ENCODE results near the gene CRYBG1.

CRYBG1 gene

DNA sequence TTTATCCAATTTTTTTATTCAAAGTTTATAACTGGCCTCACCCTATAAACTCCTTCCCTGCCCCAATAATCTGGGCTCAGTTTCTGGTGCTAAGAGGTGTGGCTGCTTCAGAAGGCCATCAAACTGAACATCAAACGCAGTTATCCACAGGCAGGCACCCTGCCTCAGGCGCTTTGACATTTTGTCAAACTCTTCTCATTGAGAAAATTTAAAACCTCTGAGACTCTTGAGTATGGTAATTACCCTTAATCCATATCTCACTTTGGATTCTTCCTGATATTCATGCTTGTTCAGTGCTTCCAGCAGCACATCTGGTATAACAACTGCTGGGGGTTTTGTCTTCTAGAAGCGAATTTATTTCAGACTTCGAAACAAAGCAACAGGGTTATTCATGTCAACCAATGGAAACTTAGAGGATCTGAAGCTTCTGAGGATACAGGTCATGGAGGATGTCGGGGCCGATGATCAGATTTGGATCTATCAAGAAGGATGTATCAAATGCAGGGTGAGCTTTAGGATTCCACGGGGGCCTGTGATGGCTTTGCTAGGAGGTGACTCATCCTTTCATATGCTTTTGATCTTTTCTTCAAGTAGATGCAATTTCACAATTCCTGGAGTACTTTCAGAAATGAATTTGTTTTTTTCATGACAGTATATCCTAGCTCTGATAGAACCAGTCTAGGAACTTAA, 200.6 kb downstream of the CRYBG1 start:
- Histone ChIP-seq H3K36me3 (no peaks in the 10 kb centered on the region), H3K9me3 (no peaks in the 10 kb centered on the region), H3K4me1 (no peaks in the 10 kb centered on the region), H3K4me3 (ENCODE audit: low read depth, low read length) (no peak overlapping the region), H3K27me3 (no peaks in the 10 kb centered on the region)
- no peak for DNase-seq
- TF ChIP-seq, protein P1, sequence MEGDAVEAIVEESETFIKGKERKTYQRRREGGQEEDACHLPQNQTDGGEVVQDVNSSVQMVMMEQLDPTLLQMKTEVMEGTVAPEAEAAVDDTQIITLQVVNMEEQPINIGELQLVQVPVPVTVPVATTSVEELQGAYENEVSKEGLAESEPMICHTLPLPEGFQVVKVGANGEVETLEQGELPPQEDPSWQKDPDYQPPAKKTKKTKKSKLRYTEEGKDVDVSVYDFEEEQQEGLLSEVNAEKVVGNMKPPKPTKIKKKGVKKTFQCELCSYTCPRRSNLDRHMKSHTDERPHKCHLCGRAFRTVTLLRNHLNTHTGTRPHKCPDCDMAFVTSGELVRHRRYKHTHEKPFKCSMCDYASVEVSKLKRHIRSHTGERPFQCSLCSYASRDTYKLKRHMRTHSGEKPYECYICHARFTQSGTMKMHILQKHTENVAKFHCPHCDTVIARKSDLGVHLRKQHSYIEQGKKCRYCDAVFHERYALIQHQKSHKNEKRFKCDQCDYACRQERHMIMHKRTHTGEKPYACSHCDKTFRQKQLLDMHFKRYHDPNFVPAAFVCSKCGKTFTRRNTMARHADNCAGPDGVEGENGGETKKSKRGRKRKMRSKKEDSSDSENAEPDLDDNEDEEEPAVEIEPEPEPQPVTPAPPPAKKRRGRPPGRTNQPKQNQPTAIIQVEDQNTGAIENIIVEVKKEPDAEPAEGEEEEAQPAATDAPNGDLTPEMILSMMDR (IDR thresholded peaks at IDR 0.05; ENCODE audit: low read depth, low read length): no peak

DNA sequence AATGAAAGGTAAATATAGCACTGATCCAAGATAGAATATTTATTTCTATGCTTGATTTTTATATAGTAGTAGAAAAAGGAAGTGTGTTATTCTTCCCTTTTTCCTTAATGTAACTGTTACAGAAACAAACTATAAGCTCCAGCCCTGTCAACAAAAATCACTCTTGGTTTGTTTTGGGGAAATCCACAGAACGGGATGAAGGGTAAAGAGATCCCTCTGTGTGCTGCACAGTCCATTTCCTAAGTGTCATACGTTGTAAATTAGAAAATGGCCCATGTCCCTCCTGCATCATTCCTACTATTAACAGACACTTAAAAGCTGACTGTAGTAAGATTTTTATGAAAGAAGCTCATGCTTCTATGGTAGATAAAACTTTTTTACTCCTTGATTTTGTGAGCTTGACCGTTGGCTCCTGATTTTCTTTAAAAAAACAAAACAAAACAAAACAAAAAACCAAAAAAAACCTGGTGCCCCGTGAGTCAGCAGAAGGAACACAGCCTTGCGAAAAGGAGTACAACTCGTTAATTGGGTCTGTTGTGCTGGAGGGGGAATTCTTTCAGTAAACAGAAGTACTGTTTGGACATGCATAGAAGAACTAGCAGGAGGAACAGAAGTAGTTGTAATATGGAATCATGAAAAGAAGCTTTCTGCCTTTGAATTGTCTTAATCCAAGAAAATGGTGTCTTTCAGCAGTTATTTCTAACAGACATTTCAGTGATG, 201.3 kb downstream of the CRYBG1 start:
- no peaks in the 10 kb centered on the region for H3K4me1 ChIP-seq
- TF ChIP-seq, protein P1 (IDR thresholded peaks at IDR 0.05; ENCODE audit: low read depth, low read length): no peak
- no peaks in the 10 kb centered on the region for H3K36me3 ChIP-seq
- no peak overlapping the region for H3K4me3 ChIP-seq (ENCODE audit: low read depth, low read length)
- no peak for DNase-seq
- H3K9me3 ChIP-seq: no peaks in the 10 kb centered on the region
- H3K27me3 ChIP-seq: no peaks in the 10 kb centered on the region

DNA sequence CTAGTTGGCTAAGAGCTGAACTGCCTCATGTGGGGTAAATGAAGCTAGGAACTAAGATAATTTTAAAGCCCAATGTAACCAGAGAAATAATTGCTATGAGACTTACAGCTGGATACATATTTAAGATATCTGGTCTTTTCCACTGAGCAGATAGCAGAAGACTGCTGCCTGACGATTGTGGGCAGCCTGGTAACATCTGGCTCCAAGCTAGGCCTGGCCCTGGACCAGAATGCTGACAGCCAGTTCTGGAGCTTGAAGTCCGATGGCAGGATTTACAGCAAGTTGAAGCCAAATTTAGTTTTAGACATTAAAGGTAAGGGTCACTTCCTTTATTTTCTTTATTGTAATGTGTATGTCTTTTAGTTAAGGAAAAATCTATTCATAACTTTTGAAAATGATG, 203.1 kb downstream of the CRYBG1 start:
- Histone ChIP-seq H3K4me1 (no peaks in the 10 kb centered on the region), H3K9me3 (no peaks in the 10 kb centered on the region), H3K36me3 (no peaks in the 10 kb centered on the region), H3K4me3 (ENCODE audit: low read depth, low read length) (no peak overlapping the region), H3K27me3 (no peaks in the 10 kb centered on the region)
- TF ChIP-seq, protein P1 (IDR thresholded peaks at IDR 0.05; ENCODE audit: low read depth, low read length): no peak
- DNase-seq: no peak

DNA sequence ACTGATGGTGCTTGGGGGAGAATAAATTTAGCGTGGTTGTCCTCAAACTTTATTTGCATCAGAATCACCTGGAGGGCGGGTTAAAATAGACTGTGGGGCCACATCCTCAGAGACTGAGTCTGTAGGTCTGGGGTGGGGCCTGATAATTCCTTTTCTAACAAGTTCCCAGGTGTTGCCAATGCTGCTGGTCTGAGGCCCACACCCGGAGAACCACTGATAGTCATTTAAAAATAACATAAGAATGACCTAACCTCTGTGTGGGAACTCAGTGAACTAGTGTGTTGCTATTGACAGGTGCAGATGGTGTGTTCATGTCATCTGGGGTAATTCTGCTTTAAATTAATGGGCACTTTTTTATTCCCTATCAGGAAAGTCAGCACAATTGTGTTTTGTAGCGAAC, 204.0 kb downstream of the CRYBG1 start:
- H3K27me3 ChIP-seq: no peaks in the 10 kb centered on the region
- H3K4me1 ChIP-seq: no peaks in the 10 kb centered on the region
- DNase-seq: no peak
- H3K4me3 ChIP-seq (ENCODE audit: low read depth, low read length): no peak overlapping the region
- no peaks in the 10 kb centered on the region for H3K36me3 ChIP-seq
- no peaks in the 10 kb centered on the region for H3K9me3 ChIP-seq
- TF ChIP-seq, protein P1 (IDR thresholded peaks at IDR 0.05; ENCODE audit: low read depth, low read length): no peak

DNA sequence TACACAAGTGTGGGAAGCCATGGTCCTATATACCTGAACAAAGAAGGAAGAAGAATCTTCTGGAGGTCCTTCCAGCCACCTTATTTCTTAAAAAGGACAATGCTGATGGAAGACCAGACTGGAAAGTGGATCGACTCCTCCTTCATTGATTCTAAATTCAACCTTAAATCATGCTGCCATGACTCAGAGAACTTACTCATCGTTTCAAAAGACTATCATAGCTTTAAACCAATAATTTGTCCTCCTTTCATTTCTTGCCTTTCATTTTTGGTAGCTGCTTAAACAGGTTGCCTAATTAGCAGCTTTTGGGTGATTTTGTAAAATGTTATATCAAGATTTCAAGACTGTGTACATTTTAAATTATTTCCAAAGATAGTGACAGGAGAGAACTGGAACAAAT, 208.0 kb downstream of the CRYBG1 start:
- Histone ChIP-seq H3K27me3 (no peaks in the 10 kb centered on the region), H3K4me1 (no peaks in the 10 kb centered on the region), H3K9me3 (no peaks in the 10 kb centered on the region), H3K36me3 (peaks cover 5% of the 10 kb centered on the region), H3K4me3 (ENCODE audit: low read depth, low read length) (no peak overlapping the region)
- TF ChIP-seq, protein P1 (IDR thresholded peaks at IDR 0.05; ENCODE audit: low read depth, low read length): no peak
- DNase-seq: no peak

DNA sequence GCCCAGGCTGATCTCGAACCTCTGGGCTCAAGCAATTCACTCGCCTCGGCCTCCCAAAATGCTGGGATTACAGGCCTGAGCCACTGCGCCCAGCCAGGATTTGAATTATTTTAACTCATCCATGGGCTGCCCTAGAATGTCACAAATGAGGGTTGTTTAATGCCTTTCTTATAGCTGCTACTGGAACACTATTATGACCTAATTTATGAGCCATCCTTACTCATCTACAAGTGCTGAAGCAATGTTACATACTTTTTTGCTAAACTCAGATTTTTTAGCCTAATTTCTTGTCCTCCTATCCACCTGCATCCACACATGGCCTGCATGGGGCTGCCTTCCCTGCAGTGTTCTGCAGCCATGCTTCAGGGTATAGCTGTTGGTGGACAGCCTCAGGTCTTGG, 208.9 kb downstream of the CRYBG1 start:
- Histone ChIP-seq H3K4me1 (no peaks in the 10 kb centered on the region), H3K36me3 (peaks cover 5% of the 10 kb centered on the region), H3K4me3 (ENCODE audit: low read depth, low read length) (no peak overlapping the region), H3K27me3 (no peaks in the 10 kb centered on the region), H3K9me3 (no peaks in the 10 kb centered on the region)
- TF ChIP-seq, protein P1 (IDR thresholded peaks at IDR 0.05; ENCODE audit: low read depth, low read length): no peak
- DNase-seq: no peak
